Esophagus squamous epithelium (tissue), 4 donors: Measurements from ENCODE around the gene TIGD2.

Source experiments
- POLR2A ChIP-seq, 4 donors: fragments of 450-650 bp; IDR thresholded peaks; one replicate each; pipeline ENCODE4 v1.6.1; 2017; ENCODE audit warnings: antibody characterized with exemption in 4 of 4, mild to moderate bottlenecking in 4 of 4, moderate library complexity in 3 of 4
- TF ChIP-seq, protein P1 (sequence below), 6 experiments: fragments of 450-650 bp in 4 of 6; fragments of 200-600 bp in 2 of 6; sonication (generic) in 2 of 6; IDR thresholded peaks; one replicate each; pipeline ENCODE4 v1.5.1; 2016 to 2019; ENCODE audit warnings: antibody characterized with exemption in 6 of 6, mild to moderate bottlenecking in 4 of 6, moderate library complexity in 4 of 6

DNA sequence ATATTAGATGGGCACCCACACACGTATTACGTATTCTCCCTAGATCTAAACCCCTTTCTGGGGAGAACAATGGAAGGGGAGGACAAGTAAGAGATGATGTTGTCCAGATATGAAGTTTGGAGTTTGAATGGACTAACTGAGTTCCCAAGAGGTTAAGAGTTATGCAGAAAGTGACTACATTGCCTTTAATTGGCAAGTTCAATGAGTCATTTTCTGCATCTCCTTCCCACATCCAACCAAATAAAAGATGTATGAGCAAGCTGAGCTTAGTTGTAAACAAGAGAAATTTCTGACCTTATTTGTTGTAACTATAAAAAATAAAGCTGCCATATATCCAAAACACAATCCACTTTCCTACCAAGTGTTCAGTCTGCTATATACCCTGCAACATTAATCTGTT lies 50.5 kb downstream of the TIGD2 start:
- TF ChIP-seq, protein P1, sequence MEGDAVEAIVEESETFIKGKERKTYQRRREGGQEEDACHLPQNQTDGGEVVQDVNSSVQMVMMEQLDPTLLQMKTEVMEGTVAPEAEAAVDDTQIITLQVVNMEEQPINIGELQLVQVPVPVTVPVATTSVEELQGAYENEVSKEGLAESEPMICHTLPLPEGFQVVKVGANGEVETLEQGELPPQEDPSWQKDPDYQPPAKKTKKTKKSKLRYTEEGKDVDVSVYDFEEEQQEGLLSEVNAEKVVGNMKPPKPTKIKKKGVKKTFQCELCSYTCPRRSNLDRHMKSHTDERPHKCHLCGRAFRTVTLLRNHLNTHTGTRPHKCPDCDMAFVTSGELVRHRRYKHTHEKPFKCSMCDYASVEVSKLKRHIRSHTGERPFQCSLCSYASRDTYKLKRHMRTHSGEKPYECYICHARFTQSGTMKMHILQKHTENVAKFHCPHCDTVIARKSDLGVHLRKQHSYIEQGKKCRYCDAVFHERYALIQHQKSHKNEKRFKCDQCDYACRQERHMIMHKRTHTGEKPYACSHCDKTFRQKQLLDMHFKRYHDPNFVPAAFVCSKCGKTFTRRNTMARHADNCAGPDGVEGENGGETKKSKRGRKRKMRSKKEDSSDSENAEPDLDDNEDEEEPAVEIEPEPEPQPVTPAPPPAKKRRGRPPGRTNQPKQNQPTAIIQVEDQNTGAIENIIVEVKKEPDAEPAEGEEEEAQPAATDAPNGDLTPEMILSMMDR (IDR thresholded peaks at IDR 0.05) = no peak
- no peak for TF ChIP-seq POLR2A (IDR thresholded peaks at IDR 0.05)
